IMR-90 (cell line): ENCODE data around the gene ORC6. TPM values are rescaled to one million over a fixed set of nuclear protein-coding genes. Genes with fewer than 3 reads are reported as not detected.

Experiments used
- ATAC-seq: fragments of 200-7000 bp; cut with Tn5 transposase; 2 replicates; pipeline ENCODE4 v1.9.1; 2020; ENCODE audit warnings: low read depth, mild to moderate bottlenecking, moderate library complexity
- BruUV-seq: library from RNA; stranded (reverse); fragments of 400-500 nt; replicated peaks from 2 replicates; lab custom pipeline; 2021; lab: Mats Ljungman, UMichigan
- CTCF ChIA-PET: fragments of 300-600 bp; formaldehyde crosslinking; extraction: SDS; loops from one replicate; lab custom pipeline; 2021; ENCODE audit warnings: antibody characterized with exemption; lab: Yijun Ruan, JAX
- POLR2A ChIA-PET: fragments of 300-600 bp; sonication (Branson Sonifier 250); formaldehyde crosslinking; loops from one replicate; lab custom pipeline; 2022; ENCODE audit warnings: antibody characterized with exemption; ENCODE audit not compliant: unreplicated experiment; lab: Charles Lee
- DNase-seq: peaks from one replicate; pipeline ENCODE4 v3.0.0; 2013
- H2AFZ ChIP-seq: replicated peaks from 2 replicates; pipeline ENCODE3; 2013; ENCODE audit warnings: low read length, mild to moderate bottlenecking; ENCODE audit not compliant: poor library complexity
- H2AK5ac ChIP-seq: 2 replicates; pipeline ENCODE4 v1.6.1; 2013; ENCODE audit warnings: low read depth, low read length, inconsistent platforms
- H2AK9ac ChIP-seq: replicated peaks from 2 replicates; pipeline ENCODE3; 2013; ENCODE audit warnings: mild to moderate bottlenecking, low read depth, low read length, moderate library complexity; ENCODE audit not compliant: poor library complexity
- H2BK120ac ChIP-seq: 2 replicates; pipeline ENCODE4 v1.6.1; 2013; ENCODE audit warnings: low read depth, low read length, inconsistent platforms
- H2BK15ac ChIP-seq: 3 replicates; pipeline ENCODE4 v1.6.1; 2013; ENCODE audit warnings: low read depth, low read length, inconsistent platforms
- H2BK20ac ChIP-seq: 2 replicates; pipeline ENCODE4 v1.6.1; 2013; ENCODE audit warnings: low read depth, mild to moderate bottlenecking, inconsistent platforms, low read length, moderate library complexity
- H2BK5ac ChIP-seq: 2 replicates; pipeline ENCODE4 v1.6.1; 2013; ENCODE audit warnings: mild to moderate bottlenecking, low read depth, low read length, inconsistent platforms; ENCODE audit not compliant: poor library complexity, severe bottlenecking
- H3K14ac ChIP-seq: replicated peaks from 2 replicates; pipeline ENCODE4 v1.6.1; 2013; ENCODE audit warnings: low read depth, low read length, inconsistent platforms
- H3K18ac ChIP-seq: 2 replicates; pipeline ENCODE4 v1.6.1; 2013; ENCODE audit warnings: low read depth, low read length, control low read depth
- H3K23ac ChIP-seq: 2 replicates; pipeline ENCODE4 v1.6.1; 2013; ENCODE audit warnings: low read depth, low read length, inconsistent platforms
- H3K27ac ChIP-seq: 2 replicates; pipeline ENCODE4 v1.5.1; 2013; ENCODE audit warnings: mild to moderate bottlenecking, control low read depth, low read length; ENCODE audit not compliant: insufficient read depth
- H3K27me3 ChIP-seq: 2 replicates; pipeline ENCODE4 v1.6.1; 2013; ENCODE audit warnings: low read length; ENCODE audit not compliant: control insufficient read depth, insufficient read depth
- H3K36me3 ChIP-seq: 2 replicates; pipeline ENCODE4 v1.6.1; 2013; ENCODE audit warnings: low read length, mixed read lengths; ENCODE audit not compliant: control insufficient read depth, insufficient read depth
- H3K4ac ChIP-seq: 2 replicates; pipeline ENCODE4 v1.6.1; 2013; ENCODE audit warnings: low read depth, low read length, inconsistent platforms
- H3K4me1 ChIP-seq: 2 replicates; pipeline ENCODE4 v1.6.1; 2013; ENCODE audit warnings: low read length, mixed read lengths; ENCODE audit not compliant: control insufficient read depth, insufficient read depth
- H3K4me2 ChIP-seq: 2 replicates; pipeline ENCODE4 v1.6.1; 2013; ENCODE audit warnings: low read depth, mild to moderate bottlenecking, control low read depth, low read length, moderate library complexity
- H3K4me3 ChIP-seq: 2 replicates; pipeline ENCODE4 v1.5.1; 2013; ENCODE audit warnings: low read depth, mild to moderate bottlenecking, control low read depth, low read length, moderate library complexity; ENCODE audit not compliant: insufficient read depth
- H3K56ac ChIP-seq: 2 replicates; pipeline ENCODE4 v1.6.1; 2013; ENCODE audit warnings: low read length, inconsistent platforms; ENCODE audit not compliant: insufficient read depth; ENCODE audit errors: extremely low read depth
- H3K79me1 ChIP-seq, 2 experiments: 2 replicates each; pipeline ENCODE4 v1.6.1; 2013; ENCODE audit warnings: low read length in 2 of 2, inconsistent platforms in 1 of 2, low read depth in 1 of 2
- H3K9ac ChIP-seq: 2 replicates; pipeline ENCODE4 v1.6.1; 2013; ENCODE audit warnings: low read depth, low read length, control low read depth
- H3K9me1 ChIP-seq: 2 replicates; pipeline ENCODE4 v1.6.1; 2013; ENCODE audit warnings: low read length, inconsistent platforms; ENCODE audit not compliant: insufficient read depth
- H3K9me3 ChIP-seq: 2 replicates; pipeline ENCODE4 v1.6.1; 2013; ENCODE audit warnings: low read length; ENCODE audit not compliant: control insufficient read depth, insufficient read depth
- H4K20me1 ChIP-seq: 2 replicates; pipeline ENCODE4 v1.6.1; 2013; ENCODE audit warnings: low read length, inconsistent platforms; ENCODE audit not compliant: insufficient read depth
- H4K5ac ChIP-seq: 2 replicates; pipeline ENCODE4 v1.6.1; 2013; ENCODE audit warnings: mild to moderate bottlenecking, low read depth, low read length, control low read depth
- H4K8ac ChIP-seq, 2 experiments: 2 replicates each; pipeline ENCODE4 v1.6.1; 2013; ENCODE audit warnings: low read depth in 2 of 2, low read length in 2 of 2, control low read depth in 1 of 2, inconsistent platforms in 1 of 2
- H4K91ac ChIP-seq: 2 replicates; pipeline ENCODE4 v1.6.1; 2013; ENCODE audit warnings: low read depth, low read length, inconsistent platforms; ENCODE audit not compliant: insufficient read depth
- FOS ChIP-seq: fragments of 150-350 bp; IDR thresholded peaks from 2 replicates; pipeline ENCODE4 v1.6.1; 2016; ENCODE audit warnings: low read depth, low read length
- MAFK ChIP-seq: IDR thresholded peaks from 2 replicates; pipeline ENCODE4 v1.6.1; 2012; ENCODE audit warnings: low read depth, low read length, improper control_type of control experiment
- MAZ ChIP-seq: IDR thresholded peaks from 2 replicates; pipeline ENCODE4 v1.6.1; 2012; ENCODE audit warnings: low read depth, mild to moderate bottlenecking, low read length, improper control_type of control experiment, moderate library complexity, borderline replicate concordance
- MXI1 ChIP-seq: IDR thresholded peaks from 2 replicates; pipeline ENCODE4 v1.6.1; 2012; ENCODE audit warnings: low read depth, mild to moderate bottlenecking, low read length, moderate library complexity, borderline replicate concordance
- NFE2L2 ChIP-seq: fragments of 150-350 bp; IDR thresholded peaks from 2 replicates; pipeline ENCODE4 v1.6.1; 2016; ENCODE audit warnings: low read depth, mild to moderate bottlenecking, low read length
- SMC3 ChIP-seq: fragments of 150-350 bp; IDR thresholded peaks from 2 replicates; pipeline ENCODE4 v1.6.1; 2016; ENCODE audit warnings: low read depth, mild to moderate bottlenecking, antibody characterized with exemption, low read length, moderate library complexity
- WGBS, 2 experiments: methylation state at CpG; one replicate each; pipeline versions ENCODE4 v1.1.5 to v1.1.7; 2013; ENCODE audit warnings: missing lambda C conversion rate in 2 of 2; ENCODE audit not compliant: insufficient read length in 1 of 2; ENCODE audit errors: extremely low coverage in 2 of 2; 5-methylcytosine and 5-hydroxymethylcytosine counted together
- dilution Hi-C: fragments of 300-500 bp; cut with HindIII; formaldehyde crosslinking; loops from one replicate; pipeline ENCODE4 v1.14.3; 2018; ENCODE audit warnings: low sequenced_read_pairs; ENCODE audit not compliant: unreplicated experiment
- in situ Hi-C: fragments of 300-500 bp; cut with MboI; formaldehyde crosslinking; loops from 3 replicates; pipeline ENCODE4 v1.14.3; 2019; ENCODE audit warnings: low sequenced_read_pairs, inconsistent platforms, mixed read lengths
- intact Hi-C: fragments of 100-400 bp; cut with micrococcal nuclease; formaldehyde crosslinking; loops from 2 replicates; pipeline ENCODE4 v1.10.0; 2022
- polyA plus RNA-seq, 3 experiments: library from polyadenylated mRNA; depleted of rRNA; stranded (reverse); fragments of >200 nt; gene quantifications; 2 replicates each; pipeline ENCODE4 v1.2.3, GENCODE V29; 2012; ENCODE audit warnings: low replicate concordance in 1 of 3
- total RNA-seq: library from RNA; depleted of rRNA; stranded (reverse); fragments of >200 nt; gene quantifications from 2 replicates; pipeline ENCODE4 v1.2.3, GENCODE V29; 2012

Gene ORC6
- total and polyA plus RNA-seq, 2 of the 4 experiments (the other 2 are of a cell fraction), result 9.0 to 15.9 TPM

- no peak overlapping the region for H2AK9ac ChIP-seq
- intact Hi-C loops (no loop called here), dilution Hi-C loops (no loop called here), in situ Hi-C loops (no loop called here)
- H3K14ac ChIP-seq, result no peak overlapping the region
- no TSS peak for BruUV-seq
- no peak overlapping the region for H3K4me3 ChIP-seq
- ChIA-PET POLR2A (no interaction called here), CTCF (no interaction called here)
- no peak overlapping the region for H4K91ac ChIP-seq
- DNase-seq (no peak), ATAC-seq (no peak)
- no peak overlapping the region for H3K56ac ChIP-seq
- no peaks in the 10 kb centered on the region for H4K20me1 ChIP-seq
- TF ChIP-seq SMC3 (no peak), FOS (no peak), MAZ (no peak), MXI1 (no peak), NFE2L2 (no peak), MAFK (no peak)
- no peak overlapping the region for H3K9ac ChIP-seq
- H3K4me2 ChIP-seq, result no peak overlapping the region
- no peak overlapping the region for H3K4ac ChIP-seq
- no peak overlapping the region for H4K5ac ChIP-seq
- H2AK5ac ChIP-seq, result no peak overlapping the region
- no peaks in the 10 kb centered on the region for H3K36me3 ChIP-seq
- no peak overlapping the region for H2BK20ac ChIP-seq
- no peak overlapping the region for H2BK15ac ChIP-seq
- no peaks in the 10 kb centered on the region for H3K9me1 ChIP-seq
- no peak overlapping the region for H3K23ac ChIP-seq
- no peak overlapping the region for H2BK5ac ChIP-seq
- no peak overlapping the region for H3K18ac ChIP-seq
- 83% methylated on average over 1 of the region's 2 CpGs; no CpG with 5 or more reads in 1 of the 2 experiments for WGBS, 2 experiments
- no peak overlapping the region for H2AFZ ChIP-seq
- no peaks in the 10 kb centered on the region for H3K27me3 ChIP-seq
- no peak overlapping the region for H2BK120ac ChIP-seq
- H4K8ac ChIP-seq, result no peak overlapping the region
- H3K4me1 ChIP-seq, result no peaks in the 10 kb centered on the region
- no peaks in the 10 kb centered on the region for H3K9me3 ChIP-seq
- H3K79me1 ChIP-seq, result no peaks in the 10 kb centered on the region
- H3K27ac ChIP-seq, result no peak overlapping the region
Measured at GRCh38 chr16:46717692-46718091, 28.2 kb downstream of the ORC6 start.
